ENCODE results near the gene UBA1.
A peak's percentile ranks its signal among the peaks of the same experiment; 100 is the strongest.

GRCh38 chrX:47200385-47201150 is 6.9 kb downstream of the UBA1 start:
- TF ChIP-seq CTCF (optimal IDR thresholded peaks at IDR 0.05 in 1 of 3, IDR thresholded peaks at IDR 0.05 in 1 of 3, conservative IDR thresholded peaks at IDR 0.05 in 1 of 3; ENCODE audit: extremely low read depth in 1 of 3, insufficient read depth in 2 of 3, low read length in 3 of 3) (peak in 2 of 3 experiments; percentile 42 to 63), EZH2 (IDR thresholded peaks at IDR 0.05; ENCODE audit: low read length) (no peak)
